Measurements from ENCODE around the gene HCN1.

HCN1 gene

DNA sequence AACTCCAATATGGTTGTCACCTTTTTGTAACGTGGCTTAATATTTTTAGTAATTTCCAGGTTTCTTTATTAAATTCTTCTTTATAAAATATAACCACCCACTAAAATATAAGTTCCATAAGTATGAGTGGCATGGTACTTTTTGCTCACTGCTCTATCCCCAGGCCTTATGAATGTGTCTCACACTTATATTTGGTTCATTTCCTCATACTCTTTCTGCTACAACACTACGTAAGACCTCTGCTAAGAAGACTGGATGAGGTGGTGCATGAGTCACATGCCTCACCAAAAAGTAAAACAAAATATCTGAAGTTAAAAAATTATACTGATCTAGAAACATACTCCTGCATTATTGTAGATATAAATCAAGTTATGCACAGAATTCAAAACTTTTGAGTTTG lies 400.9 kb downstream of the HCN1 start:
- Histone ChIP-seq H3K27ac (replicated peaks) (no peak overlapping the region), H3K4me3 (replicated peaks; ENCODE audit: insufficient read depth, low read length) (no peak overlapping the region), H3K27me3 (ENCODE audit: insufficient read depth, poor library complexity, severe bottlenecking) (no peaks in the 10 kb centered on the region)
- no peak for DNase-seq (ENCODE audit: low read depth in 1 of 2, low spot score in 1 of 2)
- TF ChIP-seq SPI1 (IDR thresholded peaks at IDR 0.05; ENCODE audit: borderline replicate concordance, low read depth) (no peak), CTCF (IDR thresholded peaks at IDR 0.05; ENCODE audit: insufficient read depth, low read length) (no peak), GABPA (IDR thresholded peaks at IDR 0.05; ENCODE audit: low read depth) (no peak), REST (IDR thresholded peaks at IDR 0.05; ENCODE audit: insufficient replicate concordance, low read depth) (no peak), POLR2AphosphoS5 (IDR thresholded peaks at IDR 0.05; ENCODE audit: low read depth) (no peak)

GRCh38 chr5:45288746-45289145 lies 407.4 kb downstream of the HCN1 start:
- TF ChIP-seq REST (IDR thresholded peaks at IDR 0.05; ENCODE audit: insufficient replicate concordance, low read depth): no peak
- H3K27ac ChIP-seq (replicated peaks): no peak overlapping the region

GRCh38 chr5:45284436-45284835 lies 411.7 kb downstream of the HCN1 start:
- no peak overlapping the region for H3K4me3 ChIP-seq (replicated peaks; ENCODE audit: insufficient read depth, low read length)
- TF ChIP-seq CTCF (IDR thresholded peaks at IDR 0.05; ENCODE audit: insufficient read depth, low read length): no peak
- TF ChIP-seq SPI1 (IDR thresholded peaks at IDR 0.05; ENCODE audit: borderline replicate concordance, low read depth): no peak
- TF ChIP-seq REST (IDR thresholded peaks at IDR 0.05; ENCODE audit: insufficient replicate concordance, low read depth): no peak
- TF ChIP-seq POLR2AphosphoS5 (IDR thresholded peaks at IDR 0.05; ENCODE audit: low read depth): no peak
- TF ChIP-seq GABPA (IDR thresholded peaks at IDR 0.05; ENCODE audit: low read depth): no peak
- no peak for DNase-seq (ENCODE audit: low read depth in 1 of 2, low spot score in 1 of 2)

More at GRCh38 chr5:45288746-45289145, 407.4 kb downstream of the HCN1 start:
- no peak overlapping the region for H3K4me3 ChIP-seq (replicated peaks; ENCODE audit: insufficient read depth, low read length)
- H3K27me3 ChIP-seq (ENCODE audit: insufficient read depth, poor library complexity, severe bottlenecking): no peaks in the 10 kb centered on the region
- DNase-seq (ENCODE audit: low read depth in 1 of 2, low spot score in 1 of 2): no peak

DNA sequence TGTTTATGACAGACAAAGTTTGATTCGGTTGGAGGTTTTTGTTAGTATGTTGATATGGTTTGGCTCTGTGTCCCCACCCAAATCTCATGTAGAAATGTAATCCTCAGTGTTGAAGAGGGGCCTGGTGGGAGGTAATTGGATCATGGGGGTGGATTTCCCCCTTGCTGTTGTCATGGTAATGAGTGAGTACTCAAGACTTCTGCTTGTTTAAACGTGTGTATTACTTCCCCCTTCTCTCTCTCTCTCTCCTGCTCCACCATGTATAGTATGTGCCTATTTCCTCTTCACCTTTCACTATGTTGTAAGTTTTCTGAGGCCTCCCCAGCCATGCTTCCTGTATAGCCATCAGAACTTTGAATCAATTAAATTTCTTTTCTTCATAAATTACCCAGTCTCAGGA lies 415.1 kb downstream of the HCN1 start:
- TF ChIP-seq SPI1 (IDR thresholded peaks at IDR 0.05; ENCODE audit: borderline replicate concordance, low read depth) (no peak), GABPA (IDR thresholded peaks at IDR 0.05; ENCODE audit: low read depth) (no peak), REST (IDR thresholded peaks at IDR 0.05; ENCODE audit: insufficient replicate concordance, low read depth) (no peak), POLR2AphosphoS5 (IDR thresholded peaks at IDR 0.05; ENCODE audit: low read depth) (no peak), CTCF (IDR thresholded peaks at IDR 0.05; ENCODE audit: insufficient read depth, low read length) (no peak)
- DNase-seq (ENCODE audit: low read depth in 1 of 2, low spot score in 1 of 2): no peak

More at GRCh38 chr5:45284436-45284835, 411.7 kb downstream of the HCN1 start:
- Histone ChIP-seq H3K27ac (replicated peaks) (no peak overlapping the region), H3K27me3 (ENCODE audit: insufficient read depth, poor library complexity, severe bottlenecking) (no peaks in the 10 kb centered on the region)

More for the DNA sequence above, 415.1 kb downstream of the HCN1 start:
- H3K27ac ChIP-seq (replicated peaks): no peak overlapping the region
- H3K27me3 ChIP-seq (ENCODE audit: insufficient read depth, poor library complexity, severe bottlenecking): no peaks in the 10 kb centered on the region
- no peak overlapping the region for H3K4me3 ChIP-seq (replicated peaks; ENCODE audit: insufficient read depth, low read length)

Data from HL-60 (cell line).